Heart left ventricle (tissue), 16 donors: ENCODE results near the gene OR2S2. TPM values are rescaled to one million over a fixed set of nuclear protein-coding genes. Genes with fewer than 3 reads are reported as not detected.

Experiments
- ATAC-seq, 4 donors: fragments of 200-7000 bp; cut with Tn5 transposase; one replicate each; pipeline ENCODE4 v1.9.1; 2020 to 2022; ENCODE audit warnings: moderate library complexity in 4 of 4, mild to moderate bottlenecking in 3 of 4, moderate number of reproducible peaks in 1 of 4
- DNase-seq, 5 donors: peaks; one replicate each; pipeline ENCODE4 v3.0.0-alpha.2; 2020
- H3K27ac ChIP-seq, 12 donors: fragments of 200-600 bp; sonication (generic) in 4 of 12; one replicate each; pipeline versions ENCODE4 v1.5.0 to v1.8.0; 2016 to 2022; ENCODE audit warnings: mild to moderate bottlenecking in 2 of 12
- H3K27me3 ChIP-seq, 9 donors: fragments of 200-600 bp; sonication (generic) in 2 of 9; one replicate each; pipeline versions ENCODE4 v1.5.1 to v1.8.0; 2016 to 2022; ENCODE audit warnings: mild to moderate bottlenecking in 3 of 9
- H3K36me3 ChIP-seq, 9 donors: fragments of 200-600 bp; sonication (generic) in 2 of 9; one replicate each; pipeline versions ENCODE4 v1.5.0 to v1.8.0; 2018 to 2022; ENCODE audit warnings: mild to moderate bottlenecking in 2 of 9
- H3K4me1 ChIP-seq, 12 donors: fragments of 200-600 bp; sonication (generic) in 4 of 12; one replicate each; pipeline versions ENCODE4 v1.5.0 to v1.8.0; 2016 to 2022; ENCODE audit warnings: mild to moderate bottlenecking in 3 of 12
- H3K4me3 ChIP-seq, 12 donors: fragments of 200-600 bp; sonication (generic) in 4 of 12; one replicate each; pipeline versions ENCODE4 v1.5.0 to v1.8.0; 2017 to 2022; ENCODE audit warnings: mild to moderate bottlenecking in 9 of 12, moderate library complexity in 4 of 12
- H3K9me3 ChIP-seq, 12 donors: fragments of 200-600 bp; sonication (generic) in 4 of 12; one replicate each; pipeline versions ENCODE4 v1.5.0 to v1.8.0; 2016 to 2022; ENCODE audit warnings: mild to moderate bottlenecking in 1 of 12
- POLR2A ChIP-seq, 2 donors: fragments of 450-650 bp; IDR thresholded peaks; one replicate each; pipeline ENCODE4 v1.6.1; 2017; ENCODE audit warnings: antibody characterized with exemption in 2 of 2, mild to moderate bottlenecking in 2 of 2, moderate library complexity in 2 of 2
- WGBS, 4 donors: extraction: QIAGEN DNeasy Blood & Tissue Kit in 2 of 4; methylation state at CpG; one replicate each; pipeline versions ENCODE4 v1.1.5 to v1.1.7; 2013 to 2018; 5-methylcytosine and 5-hydroxymethylcytosine counted together
- intact Hi-C, 10 donors: fragments of 100-400 bp; cut with DNase I; formaldehyde crosslinking; loops; one replicate each; pipeline versions ENCODE4 v1.11.1 to v1.14.2; 2022
- polyA plus RNA-seq, 2 donors: library from polyadenylated mRNA; stranded (reverse); fragments of 200-250 nt; gene quantifications; one replicate each; pipeline ENCODE4 v1.2.3, GENCODE V29; 2013
- total RNA-seq, 9 donors: library from RNA; depleted of rRNA in 2 of 9; stranded (reverse); fragments of >200 nt in 2 of 9; fragmentation: NEBNext Ultra II Directional in 3 of 9; extraction: Animal tissue kit (Norgen Biotek cat#: 25700) in 3 of 9; gene quantifications; one replicate each; pipeline versions ENCODE4 v1.1.0 to v1.2.4, GENCODE V29; 2016 to 2023
- TF ChIP-seq, protein P1 (sequence below), 12 donors: fragments of 200-600 bp; sonication (generic) in 4 of 12; IDR thresholded peaks; one replicate each; pipeline versions ENCODE4 v1.5.0 to v1.8.0; 2018 to 2022; ENCODE audit warnings: antibody characterized with exemption in 12 of 12, mild to moderate bottlenecking in 5 of 12
- donor health status: ischemic (EF 13 %, LVEDD 7.1; RV severe dilation, severe dysfunction).
- donor health status: healthy with polysubstance abuse.
- donor health status: DM: no; HTN: yes; CAD: no.
- donor health status: DM: no; HTN: no; CAD: no.
- donor health status: ischemic (EF 25% LVEDD 6.9; RV normal size, moderate dysfunction).
- donor health status: ischemic (EF 25% LVEDD 5.7; RV mildly dilated, moderate dysfunction).
- donor health status: healthy.
- donor health status: DM: yes; HTN: yes; CAD: no.
- donor health status: ischemic (EF 35%, LVEDD 5.7; RV mildly dilated, moderate dysfunction).
- donor health status: nonischemic (EF 11% LVEDD 7.7; RV severe dilation, severe dysfunction).
- donor health status: DM: yes; HTN: yes; CAD: no.
- donor health status: PGD.
- donor health status: ischemic (EF 29% LVEDD 5.4; RV normal size, mild dysfunction).
- donor health status: nonischemic (EF 23%, LVEDD 6.1; RV moderate dilation, normal function).

Gene OR2S2
- total and polyA plus RNA-seq, 11 donors, result not detected

DNA sequence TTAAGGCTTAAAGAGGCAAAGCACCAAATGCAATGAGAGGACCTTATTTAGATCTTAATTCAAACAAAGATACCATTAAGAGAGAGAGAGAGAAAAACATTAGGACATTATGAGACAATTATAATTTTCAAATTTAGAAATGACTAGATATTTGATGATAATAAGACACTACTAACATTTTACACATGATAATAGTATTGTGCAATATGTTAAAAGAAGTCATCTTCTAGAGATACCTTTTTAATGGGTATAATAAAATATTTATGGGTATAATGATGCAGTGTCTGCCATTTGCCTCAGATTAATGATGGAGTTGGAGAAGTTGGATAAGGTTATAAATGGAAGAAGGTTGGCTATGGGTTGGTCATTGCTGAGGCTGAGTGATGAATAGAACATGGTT is 27.4 kb downstream of the OR2S2 start:
- Histone ChIP-seq H3K27me3 (no peaks in the 10 kb centered on the region), H3K4me1 (peaks cover 0 to 13% (median 0%) of the 10 kb centered on the region in 12 donors), H3K36me3 (no peaks in the 10 kb centered on the region), H3K4me3 (no peak overlapping the region), H3K9me3 (no peaks in the 10 kb centered on the region), H3K27ac (no peak overlapping the region)
- TF ChIP-seq, protein P1, sequence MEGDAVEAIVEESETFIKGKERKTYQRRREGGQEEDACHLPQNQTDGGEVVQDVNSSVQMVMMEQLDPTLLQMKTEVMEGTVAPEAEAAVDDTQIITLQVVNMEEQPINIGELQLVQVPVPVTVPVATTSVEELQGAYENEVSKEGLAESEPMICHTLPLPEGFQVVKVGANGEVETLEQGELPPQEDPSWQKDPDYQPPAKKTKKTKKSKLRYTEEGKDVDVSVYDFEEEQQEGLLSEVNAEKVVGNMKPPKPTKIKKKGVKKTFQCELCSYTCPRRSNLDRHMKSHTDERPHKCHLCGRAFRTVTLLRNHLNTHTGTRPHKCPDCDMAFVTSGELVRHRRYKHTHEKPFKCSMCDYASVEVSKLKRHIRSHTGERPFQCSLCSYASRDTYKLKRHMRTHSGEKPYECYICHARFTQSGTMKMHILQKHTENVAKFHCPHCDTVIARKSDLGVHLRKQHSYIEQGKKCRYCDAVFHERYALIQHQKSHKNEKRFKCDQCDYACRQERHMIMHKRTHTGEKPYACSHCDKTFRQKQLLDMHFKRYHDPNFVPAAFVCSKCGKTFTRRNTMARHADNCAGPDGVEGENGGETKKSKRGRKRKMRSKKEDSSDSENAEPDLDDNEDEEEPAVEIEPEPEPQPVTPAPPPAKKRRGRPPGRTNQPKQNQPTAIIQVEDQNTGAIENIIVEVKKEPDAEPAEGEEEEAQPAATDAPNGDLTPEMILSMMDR (IDR thresholded peaks at IDR 0.05), result no peak
- DNase-seq (no peak), ATAC-seq (no peak)
- intact Hi-C loops, result no loop called here

DNA sequence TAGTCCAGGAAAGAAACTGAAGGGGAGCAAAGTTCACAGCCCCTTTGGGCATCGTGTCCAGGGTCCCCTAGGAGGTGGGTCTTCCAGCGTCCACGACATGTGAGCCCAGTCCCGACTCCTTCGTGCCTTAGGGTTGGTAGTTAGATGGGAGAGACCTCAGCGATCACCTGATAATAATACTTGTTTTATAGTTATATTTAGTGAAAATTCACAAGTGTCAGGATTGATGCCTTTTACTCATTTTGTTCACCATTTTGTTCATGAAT is 28.6 kb downstream of the OR2S2 start:
- H3K4me3 ChIP-seq, result no peak overlapping the region
- no peaks in the 10 kb centered on the region for H3K36me3 ChIP-seq
- no peaks in the 10 kb centered on the region for H3K9me3 ChIP-seq
- peaks cover 0 to 15% (median 5%) of the 10 kb centered on the region in 12 donors for H3K4me1 ChIP-seq
- no peak for TF ChIP-seq POLR2A (IDR thresholded peaks at IDR 0.05)
- TF ChIP-seq, protein P1 (IDR thresholded peaks at IDR 0.05), result no peak
- ATAC-seq (no peak), DNase-seq (no peak)
- H3K27me3 ChIP-seq, result no peaks in the 10 kb centered on the region
- WGBS, 4 donors, result 63 to 66% (median 64%) methylated on average over 6 of the region's 6 CpGs
- intact Hi-C loops, result no loop called here
- peak overlapping the region; percentile 19 to 69 (median 54) for H3K27ac ChIP-seq

DNA sequence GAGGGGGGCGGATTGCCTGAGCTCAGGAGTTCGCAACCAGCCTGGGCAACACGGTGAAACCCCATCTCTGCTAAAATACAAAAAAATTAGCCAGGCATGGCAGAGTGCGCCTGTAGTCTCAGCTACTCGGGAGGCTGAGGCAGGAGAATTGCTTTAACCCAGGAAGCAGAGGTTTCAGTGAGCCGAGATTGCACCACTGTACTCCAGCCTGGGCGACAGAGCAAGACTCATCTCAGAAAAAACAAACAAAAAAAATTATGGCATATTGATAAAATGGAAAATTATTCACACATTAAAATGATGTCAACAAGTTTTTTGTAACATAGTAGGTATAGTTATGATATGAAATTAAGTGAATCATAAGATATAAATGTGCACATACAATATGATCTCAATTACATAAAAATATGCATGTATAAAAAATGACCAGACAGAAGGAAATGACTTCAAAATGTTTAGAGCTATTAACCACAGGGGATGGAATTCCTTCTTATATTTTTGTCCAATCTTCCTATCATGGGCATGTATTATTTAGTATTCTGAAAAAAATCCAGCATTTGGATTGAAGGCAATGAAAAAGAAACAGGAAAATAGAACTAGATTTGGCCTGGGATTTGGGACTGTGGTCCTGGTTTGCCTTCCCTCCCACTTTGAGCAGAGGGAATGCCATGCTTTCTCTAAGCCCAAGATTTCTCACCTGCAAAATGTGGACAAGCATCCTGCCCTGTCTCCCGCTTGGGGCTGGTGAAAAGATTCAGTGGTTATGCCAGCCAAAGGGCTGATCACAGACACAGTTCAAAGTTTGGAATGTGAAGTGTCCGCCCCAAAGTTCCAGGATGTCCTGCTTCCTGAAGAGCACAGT is 29.1 kb downstream of the OR2S2 start:
- no peaks in the 10 kb centered on the region for H3K27me3 ChIP-seq
- peak overlapping the region; percentile 19 to 69 (median 54) for H3K27ac ChIP-seq
- DNase-seq, result no peak
- peaks cover 0 to 21% (median 10%) of the 10 kb centered on the region in 12 donors for H3K4me1 ChIP-seq
- H3K36me3 ChIP-seq, result no peaks in the 10 kb centered on the region
- ATAC-seq, result peak; percentile 39 to 61 (median 52)
- H3K9me3 ChIP-seq, result no peaks in the 10 kb centered on the region
- TF ChIP-seq, protein P1 (IDR thresholded peaks at IDR 0.05), result no peak
- peak in 1 of 2 donors; percentile 19 for TF ChIP-seq POLR2A (IDR thresholded peaks at IDR 0.05)
- WGBS, 4 donors, result 76 to 81% (median 78%) methylated on average over 9 of the region's 9 CpGs
- intact Hi-C loops, result no loop called here
- H3K4me3 ChIP-seq, result peak overlapping the region in 3 of 12 donors; percentile 11 to 31 (median 19)

DNA sequence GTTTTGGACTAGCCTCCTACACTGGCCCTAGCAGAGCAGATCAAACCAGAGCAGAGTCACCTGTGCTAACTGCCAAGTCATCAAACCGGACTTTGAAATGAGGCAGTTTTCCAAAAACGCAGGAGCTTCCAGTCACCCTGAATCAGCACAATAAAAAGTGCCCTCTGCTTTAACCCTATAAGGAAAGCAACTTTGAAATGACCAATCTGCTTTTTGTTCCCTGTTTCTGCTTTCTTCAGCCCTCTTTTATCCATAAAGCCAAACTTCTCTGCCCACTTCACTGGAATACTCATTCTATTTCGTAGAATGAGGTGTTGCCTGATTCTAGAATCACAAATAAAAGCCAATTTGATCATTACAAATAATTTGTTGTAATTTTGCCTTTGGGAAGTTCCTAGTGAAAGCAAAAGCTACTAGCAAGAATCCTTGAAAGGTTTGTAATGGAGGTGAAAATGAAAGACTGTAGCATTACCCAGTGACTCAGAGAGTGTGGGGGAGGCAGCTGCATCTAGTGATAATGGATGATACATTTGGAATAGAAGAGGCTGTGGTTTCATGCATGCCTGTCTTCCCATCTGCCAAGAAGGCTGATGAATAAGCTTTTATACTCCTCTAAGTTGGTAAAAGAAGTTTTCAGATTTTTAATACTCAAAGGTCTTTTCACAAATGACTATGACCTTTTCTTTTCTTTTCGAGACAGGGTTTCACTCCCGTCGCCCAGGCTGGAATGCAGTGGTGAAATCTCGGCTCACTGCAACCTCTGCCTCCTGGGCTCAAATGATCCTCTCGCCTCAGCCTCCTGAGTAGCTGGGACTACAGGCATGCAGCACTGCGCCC is 33.8 kb downstream of the OR2S2 start:
- H3K4me3 ChIP-seq, result no peak overlapping the region
- H3K4me1 ChIP-seq, result peaks cover 0 to 38% (median 29%) of the 10 kb centered on the region in 12 donors
- no peak for TF ChIP-seq POLR2A (IDR thresholded peaks at IDR 0.05)
- TF ChIP-seq, protein P1 (IDR thresholded peaks at IDR 0.05), result no peak
- WGBS, 4 donors, result 67 to 76% (median 72%) methylated on average over 9 of the region's 9 CpGs
- H3K9me3 ChIP-seq, result no peaks in the 10 kb centered on the region
- H3K27me3 ChIP-seq, result no peaks in the 10 kb centered on the region
- peak; percentile 15 to 86 (median 69) for ATAC-seq
- intact Hi-C loops, result no loop called here
- H3K36me3 ChIP-seq, result no peaks in the 10 kb centered on the region
- peak overlapping the region; percentile 2 to 74 (median 59) for H3K27ac ChIP-seq
- DNase-seq, result peak in 1 of 5 donors; percentile 51
